Hepatocyte (in vitro differentiated cells): Measurements from ENCODE around the gene KDM6A.

Experiments
- CTCF ChIP-seq: fragments of 200-600 bp; sonication (generic); IDR thresholded peaks from 2 replicates; pipeline ENCODE4 v1.5.1; 2016; ENCODE audit warnings: antibody characterized with exemption, mild to moderate bottlenecking; ENCODE audit not compliant: poor library complexity
- EZH2 ChIP-seq: fragments of 200-600 bp; sonication (generic); IDR thresholded peaks from 2 replicates; pipeline ENCODE4 v1.6.1; 2016; ENCODE audit warnings: antibody characterized with exemption, mild to moderate bottlenecking, borderline replicate concordance

GRCh38 chrX:44948406-44948805 lies 75.4 kb downstream of the KDM6A start:
- TF ChIP-seq CTCF (no peak), EZH2 (no peak)
